ENCODE measurements around the gene MRPL54.

The MRPL54 gene

GRCh38 chr19:3762501-3763459 lies at the start of gene MRPL54:
Gene MRPL54 (plus strand): TSS chr19:3762682. CDS start chr19:3762701, 19 bp downstream.
- no peak for TF ChIP-seq CTCF (IDR thresholded peaks at IDR 0.05; ENCODE audit: poor library complexity, severe bottlenecking)
- H3K9me3 ChIP-seq (ENCODE audit: severe bottlenecking): no peaks in the 10 kb centered on the region
- peak within 1 kb of the TSS; percentile 88 for H3K4me3 ChIP-seq (ENCODE audit: severe bottlenecking)
- peak within 1 kb of the TSS; percentile 76 for H3K27ac ChIP-seq (ENCODE audit: poor library complexity, severe bottlenecking)
- H3K27me3 ChIP-seq (ENCODE audit: insufficient read depth, poor library complexity, severe bottlenecking): no peaks in the 10 kb centered on the region
- peak; percentile 91 for ATAC-seq (ENCODE audit: low read depth)
- H3K4me1 ChIP-seq (ENCODE audit: insufficient read depth, poor library complexity, severe bottlenecking): no peaks in the 10 kb centered on the region
- peak; percentile 96 for DNase-seq (ENCODE audit: low spot score)
- H3K36me3 ChIP-seq (ENCODE audit: low read depth): peaks cover 18% of the 10 kb centered on the region

- ATAC-seq (ENCODE audit: low read depth) (no peak), DNase-seq (ENCODE audit: low spot score) (no peak)
- Histone ChIP-seq H3K4me1 (ENCODE audit: insufficient read depth, poor library complexity, severe bottlenecking) (no peaks in the 10 kb centered on the region), H3K4me3 (ENCODE audit: severe bottlenecking) (no peak overlapping the region), H3K27me3 (ENCODE audit: insufficient read depth, poor library complexity, severe bottlenecking) (peaks cover 4% of the 10 kb centered on the region), H3K27ac (ENCODE audit: poor library complexity, severe bottlenecking) (no peak overlapping the region), H3K36me3 (ENCODE audit: low read depth) (no peaks in the 10 kb centered on the region), H3K9me3 (ENCODE audit: severe bottlenecking) (no peaks in the 10 kb centered on the region)
- TF ChIP-seq CTCF (IDR thresholded peaks at IDR 0.05; ENCODE audit: poor library complexity, severe bottlenecking): no peak
Observed at GRCh38 chr19:3716147-3716668, 46.3 kb upstream of the MRPL54 start.

GRCh38 chr19:3719868-3720267 lies 42.6 kb upstream of the MRPL54 start:
- no peaks in the 10 kb centered on the region for H3K4me1 ChIP-seq (ENCODE audit: insufficient read depth, poor library complexity, severe bottlenecking)
- H3K9me3 ChIP-seq (ENCODE audit: severe bottlenecking): no peaks in the 10 kb centered on the region
- no peak for ATAC-seq (ENCODE audit: low read depth)
- DNase-seq (ENCODE audit: low spot score): no peak
- no peak overlapping the region for H3K4me3 ChIP-seq (ENCODE audit: severe bottlenecking)
- peaks cover 15% of the 10 kb centered on the region for H3K27me3 ChIP-seq (ENCODE audit: insufficient read depth, poor library complexity, severe bottlenecking)
- H3K36me3 ChIP-seq (ENCODE audit: low read depth): no peaks in the 10 kb centered on the region
- H3K27ac ChIP-seq (ENCODE audit: poor library complexity, severe bottlenecking): no peak overlapping the region
- no peak for TF ChIP-seq CTCF (IDR thresholded peaks at IDR 0.05; ENCODE audit: poor library complexity, severe bottlenecking)

DNA sequence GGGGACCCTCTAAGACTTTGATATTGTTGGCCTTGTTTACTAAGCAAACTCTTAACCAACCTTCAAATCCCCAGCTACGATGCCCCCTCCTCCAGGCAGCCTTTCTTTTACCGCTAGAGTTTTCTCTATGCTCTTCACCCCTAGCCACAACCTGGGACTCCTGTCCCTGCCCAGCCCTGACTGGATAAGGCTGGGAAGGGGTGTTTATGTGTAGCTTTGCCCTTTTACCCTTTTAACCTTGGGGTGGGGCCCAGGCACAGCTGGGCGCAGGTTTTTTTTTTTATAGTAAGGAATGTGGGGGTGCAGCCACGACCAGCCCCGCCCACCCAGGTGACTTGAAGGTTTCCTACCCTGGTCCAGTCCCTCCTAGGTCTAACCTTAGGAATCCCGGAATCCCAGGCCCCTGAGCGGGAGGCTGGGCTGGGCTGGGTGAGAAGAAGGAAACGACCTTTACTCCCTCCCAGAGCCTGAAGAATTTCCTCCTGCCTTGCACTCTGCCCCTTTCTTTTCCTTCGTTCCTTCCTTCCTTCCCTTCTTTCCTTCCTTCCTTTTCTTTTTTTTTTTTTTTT lies 42.0 kb upstream of the MRPL54 start:
- Histone ChIP-seq H3K9me3 (ENCODE audit: severe bottlenecking) (no peaks in the 10 kb centered on the region), H3K4me1 (ENCODE audit: insufficient read depth, poor library complexity, severe bottlenecking) (no peaks in the 10 kb centered on the region), H3K36me3 (ENCODE audit: low read depth) (no peaks in the 10 kb centered on the region), H3K4me3 (ENCODE audit: severe bottlenecking) (no peak overlapping the region), H3K27me3 (ENCODE audit: insufficient read depth, poor library complexity, severe bottlenecking) (peaks cover 15% of the 10 kb centered on the region), H3K27ac (ENCODE audit: poor library complexity, severe bottlenecking) (no peak overlapping the region)
- no peak for DNase-seq (ENCODE audit: low spot score)
- no peak for ATAC-seq (ENCODE audit: low read depth)
- TF ChIP-seq CTCF (IDR thresholded peaks at IDR 0.05; ENCODE audit: poor library complexity, severe bottlenecking): no peak
